Activated T-cell treated with anti-CD3 and anti-CD28 coated beads, Interleukin-2, amount 50 U/mL, for 1 hour (primary cell): Measurements from ENCODE around the gene DRD2.
"Not testable (repeated sequence)": the region's sequence is repeated elsewhere in the genome, so short reads cannot be mapped to it uniquely, and the experiment has no call there.

Experiments used
- DNase-seq: peaks from one replicate; pipeline ENCODE4 v3.0.0-alpha.2; 2020

The DRD2 gene

DNA sequence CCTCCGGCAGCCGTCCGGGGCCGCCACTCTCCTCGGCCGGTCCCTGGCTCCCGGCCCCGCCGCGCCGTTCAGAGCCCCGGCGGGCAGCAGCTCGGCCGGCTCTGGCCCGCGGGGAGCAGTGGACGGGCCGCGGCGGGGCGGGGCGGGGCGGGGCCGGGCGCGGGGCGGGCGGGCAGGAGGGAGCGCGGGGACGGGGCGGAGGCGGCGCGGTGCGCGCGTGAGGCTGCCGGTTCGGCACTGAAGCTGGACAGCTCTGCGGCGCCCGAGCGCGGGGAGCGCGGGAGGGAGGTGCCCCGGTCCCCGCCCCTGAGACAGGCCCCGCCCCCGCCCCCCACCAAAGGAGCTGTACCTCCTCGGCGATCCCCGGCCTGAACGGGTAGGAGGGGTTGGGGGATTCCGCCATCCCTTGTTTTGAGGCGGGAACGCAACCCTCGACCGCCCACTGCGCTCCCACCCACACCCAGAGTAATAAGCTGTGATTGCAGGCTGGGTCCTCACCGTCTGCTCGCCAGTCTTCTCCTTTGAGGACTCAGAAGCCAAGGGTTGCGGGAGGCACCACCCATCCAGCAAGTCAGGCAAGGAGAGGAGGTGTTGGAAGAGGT lies at the start of gene DRD2:
TSS of gene DRD2 (minus strand) at position 239 of the 602 bp plus-strand sequence. CDS start 50,747 bp downstream, outside the sequence.
- DNase-seq: no peak

DNA sequence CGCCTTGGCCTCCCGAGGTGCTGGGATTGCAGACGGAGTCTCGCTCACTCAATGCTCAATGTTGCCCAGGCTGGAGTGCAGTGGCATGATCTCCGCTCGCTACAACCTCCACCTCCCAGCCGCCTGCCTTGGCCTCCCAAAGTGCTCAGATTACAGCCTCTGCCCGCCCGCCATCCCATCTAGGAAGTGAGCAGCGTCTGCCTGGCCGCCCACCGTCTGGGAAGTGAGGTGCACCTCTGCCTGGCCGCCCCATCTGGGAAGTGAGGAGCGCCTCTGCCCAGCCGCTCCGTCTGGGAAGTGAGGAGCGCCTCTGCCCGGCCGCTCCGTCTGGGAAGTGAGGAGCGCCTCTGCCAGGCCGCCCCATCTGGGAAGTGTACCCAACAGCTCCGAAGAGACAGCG lies 48.7 kb upstream of the DRD2 start:
- DNase-seq: not testable (repeated sequence)

DNA sequence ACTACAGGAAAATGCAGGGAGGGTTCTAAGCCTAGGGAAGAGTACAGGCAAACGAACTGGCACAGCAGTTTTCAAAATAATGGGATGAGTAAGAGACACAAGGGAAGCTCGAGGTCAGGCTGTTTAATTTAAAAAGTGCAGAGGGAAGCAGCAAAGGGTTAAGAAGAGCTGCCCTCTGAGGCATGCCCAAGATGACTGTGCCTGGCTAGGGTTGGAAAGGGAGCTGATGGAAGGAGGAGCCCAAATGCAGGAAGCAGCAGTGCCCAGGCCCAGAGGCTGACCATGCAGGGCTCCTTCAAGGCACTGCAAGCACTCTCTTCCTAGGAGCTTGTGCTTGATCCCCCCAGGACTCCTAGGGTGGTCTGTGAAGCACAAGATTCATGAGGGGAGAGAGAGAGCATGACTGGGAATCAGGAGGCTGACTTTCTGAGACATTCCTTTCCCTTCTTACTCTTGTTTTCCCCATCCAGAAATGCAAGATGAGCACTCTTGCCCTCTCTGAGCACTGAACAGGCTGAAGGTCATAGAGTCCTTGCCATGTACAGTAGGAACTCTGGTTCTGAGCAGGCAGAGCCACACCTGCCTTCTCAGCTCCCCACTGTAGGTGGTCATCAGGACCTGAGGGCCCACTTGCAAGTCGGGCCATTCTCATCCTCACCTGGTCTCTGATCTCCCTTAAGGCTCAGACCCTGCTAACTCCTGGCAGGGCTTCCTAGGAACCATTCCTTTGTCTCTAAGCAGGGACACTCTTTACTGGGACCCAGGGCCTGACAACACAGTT lies 46.7 kb upstream of the DRD2 start:
- no peak for DNase-seq

DNA sequence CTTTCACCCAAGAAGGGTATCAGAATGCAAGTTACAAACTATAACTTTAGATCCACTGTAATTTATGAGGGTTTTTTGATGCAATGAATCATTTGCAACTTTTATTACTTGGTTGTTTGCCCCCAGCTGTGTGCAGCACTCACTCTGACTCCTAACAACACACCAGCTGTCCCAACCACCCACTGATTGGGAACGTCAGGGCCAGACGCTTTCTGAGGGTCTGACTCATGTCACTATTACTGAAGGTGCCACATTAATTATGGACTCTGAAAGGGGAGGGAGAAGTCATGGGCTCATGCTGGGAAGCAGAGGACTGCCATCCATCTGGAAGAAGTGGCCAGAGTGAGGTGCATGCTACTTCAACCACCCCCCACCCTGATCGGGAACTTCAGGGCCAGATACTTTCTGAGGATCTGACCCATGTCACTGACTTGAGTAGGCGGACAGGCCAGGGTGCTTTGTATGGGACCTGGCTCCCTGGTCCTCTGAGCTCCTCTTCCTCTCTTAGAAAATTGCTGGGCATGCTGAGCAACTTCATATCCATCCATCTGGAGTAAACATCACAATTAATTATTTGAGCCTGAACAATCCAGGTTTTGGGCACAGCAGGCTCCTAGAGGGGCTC lies 44.9 kb upstream of the DRD2 start:
- no peak for DNase-seq

DNA sequence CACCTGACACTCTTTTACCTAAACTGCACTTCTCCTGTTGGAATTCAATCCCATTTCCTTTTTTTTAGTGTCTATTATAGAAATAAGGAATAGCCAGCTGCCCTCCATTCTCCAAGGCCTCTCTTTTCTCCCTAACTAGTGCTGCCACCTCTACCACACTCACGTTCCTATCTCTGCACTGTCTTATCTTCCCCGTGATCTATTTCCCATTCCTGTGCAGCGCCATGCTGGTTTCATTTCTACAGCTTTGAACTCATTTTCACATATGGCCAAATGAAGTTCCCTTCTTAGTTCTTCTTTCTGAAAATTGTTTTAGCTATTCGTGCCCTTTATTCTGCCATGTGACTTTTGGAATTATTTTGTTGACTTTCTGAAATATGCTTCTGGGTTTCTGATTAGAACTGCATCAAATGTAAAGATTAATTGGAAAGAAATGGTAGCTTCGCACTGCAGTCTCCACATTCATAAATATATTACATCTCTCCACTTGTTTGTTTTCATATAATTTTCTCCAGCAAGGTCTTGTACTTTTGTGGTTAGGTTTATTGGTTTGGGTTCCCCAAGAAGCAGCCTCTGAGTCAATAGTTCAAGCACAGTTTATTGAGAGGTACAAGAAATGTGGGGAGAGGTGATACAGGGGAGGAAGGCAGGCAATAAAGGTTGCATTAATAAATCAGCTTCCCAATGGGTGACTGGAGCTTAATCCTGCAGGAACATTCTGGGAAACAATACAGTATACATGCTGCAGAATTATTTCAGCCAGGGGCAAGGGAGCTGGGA lies 43.7 kb upstream of the DRD2 start:
- DNase-seq: no peak

DNA sequence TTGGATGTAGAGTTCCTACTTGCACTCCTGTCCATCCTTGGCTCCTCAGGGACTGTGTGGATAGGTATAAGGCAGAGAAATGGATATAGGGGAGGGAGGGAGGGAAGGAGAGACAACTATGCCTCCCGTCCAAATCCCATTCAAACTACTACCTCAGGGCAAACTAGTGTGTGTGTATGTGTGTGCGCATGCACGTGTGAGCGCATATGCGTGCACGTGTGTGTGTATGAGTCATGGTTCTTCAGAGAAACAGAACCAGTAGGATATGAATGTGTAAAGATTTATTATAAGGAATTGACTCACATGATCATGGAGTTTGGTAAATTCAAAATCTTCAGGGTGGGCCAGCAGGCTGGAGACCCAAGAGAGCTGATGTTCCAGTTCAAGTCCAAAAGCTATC lies 42.2 kb upstream of the DRD2 start:
- no peak for DNase-seq

DNA sequence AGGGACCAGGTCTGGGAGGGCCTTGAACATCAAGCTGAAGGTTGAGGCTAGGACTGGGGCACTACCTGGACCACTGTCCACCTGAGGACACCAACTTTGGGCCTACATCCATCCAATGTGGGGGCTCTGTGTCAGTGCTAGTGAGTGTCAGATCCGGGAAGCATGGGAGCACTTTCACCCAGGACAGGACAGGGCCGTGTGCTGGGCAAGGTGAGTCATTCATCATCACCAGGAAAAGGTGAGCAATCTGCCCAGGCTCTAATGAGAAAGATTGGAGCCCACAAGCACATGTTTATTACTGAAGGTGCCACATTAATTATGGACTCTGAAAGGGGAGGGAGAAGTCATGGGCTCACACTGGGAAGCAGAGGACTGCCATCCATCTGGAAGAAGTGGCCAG lies 39.7 kb upstream of the DRD2 start:
- no peak for DNase-seq

DNA sequence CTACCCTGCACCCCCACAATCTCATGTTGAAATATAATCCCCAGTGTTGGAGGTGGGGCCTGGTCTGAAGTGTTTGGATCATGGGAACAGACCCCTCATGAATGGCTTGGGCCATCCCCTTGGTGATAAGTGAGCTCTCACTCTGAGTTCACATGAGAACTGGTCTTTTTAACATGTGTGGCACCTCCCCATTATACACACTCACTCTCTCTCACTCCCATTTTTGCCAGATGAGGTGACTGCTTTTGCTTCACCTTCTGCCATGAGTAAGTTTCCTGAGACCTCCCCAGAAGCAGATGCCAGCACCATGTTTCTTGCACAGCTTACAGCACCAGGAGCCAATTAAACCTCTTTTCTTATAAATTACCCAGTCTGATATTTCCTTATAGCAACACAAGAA lies 32.1 kb upstream of the DRD2 start:
- DNase-seq: no peak

DNA sequence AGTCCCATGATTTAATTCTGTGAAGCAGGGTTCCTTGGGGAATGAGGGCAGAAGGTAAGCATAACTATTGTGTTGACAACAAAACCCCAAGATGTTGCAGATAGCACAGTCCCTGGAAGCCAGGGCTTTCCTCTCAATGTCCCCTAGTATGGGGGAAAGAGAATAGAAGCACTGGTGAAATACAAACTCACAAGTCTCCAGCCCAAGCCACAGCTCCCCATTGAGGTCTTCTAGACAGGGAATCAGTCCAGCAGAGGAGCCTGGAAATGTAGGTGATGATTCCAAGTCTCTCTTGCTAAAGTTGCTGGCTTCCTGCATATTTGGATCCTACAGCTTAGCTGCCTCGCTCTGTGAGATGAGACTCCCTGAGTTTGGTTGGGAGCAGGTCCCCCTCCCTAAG lies 31.7 kb upstream of the DRD2 start:
- no peak for DNase-seq

DNA sequence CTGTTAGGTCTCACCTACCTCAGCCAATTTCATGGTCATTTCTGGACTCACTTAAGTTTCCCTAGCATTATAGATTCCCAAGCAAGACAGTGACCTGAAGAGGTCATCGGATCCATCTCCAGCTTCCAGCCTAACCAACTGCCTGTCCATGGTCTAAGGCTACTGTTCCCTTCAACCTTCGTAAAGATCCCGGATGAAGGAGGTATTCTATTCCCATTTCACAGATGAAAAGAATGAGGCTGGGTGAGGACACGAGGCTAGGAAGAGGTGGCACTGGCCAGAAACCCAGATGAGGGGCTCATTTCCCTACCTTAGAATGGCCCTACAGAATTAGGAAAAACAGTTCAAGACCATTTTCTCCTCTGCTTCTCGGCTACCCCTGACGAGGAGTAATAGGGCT lies 31.3 kb upstream of the DRD2 start:
- no peak for DNase-seq

DNA sequence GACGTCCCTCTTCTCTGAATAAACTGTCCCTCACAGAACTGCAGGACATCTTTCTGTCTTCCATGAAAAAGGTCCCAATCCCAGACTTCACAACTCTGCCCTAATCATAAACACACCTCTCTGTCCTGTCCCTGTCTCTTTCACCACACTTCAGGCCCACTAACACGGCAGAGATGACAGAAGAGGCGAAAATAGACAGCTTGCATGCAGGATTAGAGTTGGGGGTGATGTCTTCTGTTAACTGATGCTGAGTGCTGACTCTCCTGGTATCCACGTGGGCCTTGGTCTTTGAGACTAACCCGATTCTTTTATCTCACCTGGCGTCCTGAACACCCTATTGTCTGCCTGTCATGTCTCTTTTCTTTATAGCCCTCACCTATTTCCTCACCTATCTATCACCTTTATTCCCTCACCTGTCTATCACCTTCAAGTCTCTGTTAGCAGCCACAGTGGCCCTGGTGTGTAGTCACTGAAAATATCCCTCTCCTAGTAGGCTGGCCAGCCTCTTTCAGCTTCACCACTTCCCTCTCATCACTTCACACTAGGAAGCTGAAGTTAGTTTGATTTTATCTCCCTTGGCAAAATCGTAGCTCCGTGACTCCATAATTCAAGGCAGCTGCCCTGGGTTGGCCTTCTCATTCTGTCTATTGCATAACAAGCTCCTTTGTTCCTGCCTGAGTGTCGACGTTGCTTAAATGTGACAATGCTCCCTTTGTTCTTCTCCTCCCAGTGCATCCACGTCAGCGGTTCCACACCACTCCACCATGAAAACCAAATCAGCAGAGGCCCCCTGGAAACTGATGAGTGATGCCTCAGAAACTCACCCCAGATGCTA lies 30.6 kb upstream of the DRD2 start:
- DNase-seq: no peak

DNA sequence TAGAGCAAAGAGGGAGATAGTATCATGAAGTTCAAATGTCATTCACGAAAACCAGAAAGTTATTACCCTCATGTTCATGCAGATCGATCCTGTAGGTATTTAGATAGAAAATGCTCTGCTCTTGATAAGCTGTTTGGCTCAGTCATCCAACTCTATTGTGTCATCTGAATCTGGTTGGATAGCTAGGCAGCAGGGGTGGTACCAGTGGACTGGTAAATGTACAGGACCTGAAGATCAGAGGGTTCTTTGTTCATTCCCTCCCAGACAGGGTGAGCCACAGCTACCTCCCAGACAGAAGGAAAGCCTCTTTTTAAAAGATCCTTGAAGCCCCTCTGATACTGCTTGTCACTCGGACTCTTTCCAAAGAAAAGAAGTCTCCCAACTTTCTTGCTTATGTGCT lies 29.8 kb upstream of the DRD2 start:
- DNase-seq: no peak

DNA sequence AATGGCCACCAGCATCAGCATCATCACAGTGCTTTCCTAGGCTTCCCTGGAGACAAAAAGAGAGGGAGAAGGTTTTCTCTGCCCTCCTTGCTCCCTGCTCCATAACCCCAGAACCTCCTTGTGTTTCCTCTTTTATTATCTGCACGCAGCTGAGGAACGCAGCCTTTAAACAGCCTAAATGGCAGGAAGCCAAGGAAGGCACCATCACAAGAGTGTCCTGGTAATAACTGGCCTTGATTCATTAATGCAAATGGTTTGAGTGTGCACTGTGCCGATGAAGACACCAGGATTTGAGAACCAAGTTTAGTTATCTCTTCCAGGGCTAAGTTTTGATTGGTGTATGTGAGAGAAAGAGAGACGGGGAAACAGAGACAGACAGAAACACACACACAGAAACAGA lies 29.4 kb upstream of the DRD2 start:
- DNase-seq: no peak

DNA sequence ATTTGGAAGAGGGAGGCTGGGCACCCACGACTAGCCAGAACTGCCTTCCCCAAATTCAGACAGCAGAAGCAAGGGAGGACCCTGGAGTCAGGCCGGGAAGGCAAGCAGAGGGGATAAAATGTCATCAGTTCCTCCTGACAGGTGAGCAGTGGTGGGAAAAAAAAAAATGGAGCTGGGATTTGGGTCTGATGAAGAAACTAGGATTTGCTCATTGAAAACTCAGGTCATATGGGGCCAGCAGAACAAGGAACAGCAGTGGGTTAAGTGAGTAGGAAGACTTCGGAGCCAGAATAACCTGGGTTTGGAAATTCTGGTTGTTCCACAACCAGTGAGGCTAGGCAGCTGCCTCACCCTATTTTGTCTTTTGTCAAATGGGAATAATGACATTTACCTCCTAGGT lies 28.9 kb upstream of the DRD2 start:
- no peak for DNase-seq

DNA sequence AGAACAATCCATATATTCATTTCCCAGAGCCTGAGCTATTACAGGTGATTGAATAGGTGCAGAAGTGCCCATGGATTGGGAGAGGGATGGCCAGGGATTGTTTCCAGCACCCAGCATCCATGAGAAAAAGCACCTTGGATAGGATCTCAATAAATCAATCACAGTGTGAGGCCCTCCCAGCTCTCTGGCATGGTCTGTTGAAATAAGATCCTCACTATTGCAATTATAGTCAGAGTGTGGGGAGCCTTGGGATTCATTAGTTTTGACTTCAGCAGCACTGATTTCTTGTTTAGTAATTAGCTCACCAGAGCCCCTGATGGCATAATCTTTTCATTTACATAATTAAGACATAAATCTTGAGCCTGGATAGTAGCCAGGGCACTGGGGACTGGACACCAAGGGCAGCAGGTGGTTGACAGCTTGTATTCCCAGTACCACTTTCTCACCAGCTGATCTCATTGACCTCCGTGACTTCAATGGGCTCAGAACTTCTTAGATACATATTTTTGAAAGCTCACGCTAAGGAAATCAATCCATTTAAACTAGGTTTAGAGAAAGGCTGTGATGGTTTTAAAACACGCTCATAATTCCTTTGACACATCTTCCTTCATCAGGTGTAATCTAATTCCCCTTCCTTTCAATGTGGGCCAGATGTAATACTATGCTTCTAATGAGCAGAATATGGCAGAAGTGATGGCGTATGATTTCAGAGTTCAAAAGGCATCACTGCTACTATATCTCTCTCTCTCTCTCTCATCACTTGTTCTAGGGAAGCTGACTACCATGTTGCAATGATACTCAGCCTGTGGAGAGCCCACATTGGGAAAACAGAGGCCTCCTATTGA lies 22.1 kb upstream of the DRD2 start:
- DNase-seq: no peak

DNA sequence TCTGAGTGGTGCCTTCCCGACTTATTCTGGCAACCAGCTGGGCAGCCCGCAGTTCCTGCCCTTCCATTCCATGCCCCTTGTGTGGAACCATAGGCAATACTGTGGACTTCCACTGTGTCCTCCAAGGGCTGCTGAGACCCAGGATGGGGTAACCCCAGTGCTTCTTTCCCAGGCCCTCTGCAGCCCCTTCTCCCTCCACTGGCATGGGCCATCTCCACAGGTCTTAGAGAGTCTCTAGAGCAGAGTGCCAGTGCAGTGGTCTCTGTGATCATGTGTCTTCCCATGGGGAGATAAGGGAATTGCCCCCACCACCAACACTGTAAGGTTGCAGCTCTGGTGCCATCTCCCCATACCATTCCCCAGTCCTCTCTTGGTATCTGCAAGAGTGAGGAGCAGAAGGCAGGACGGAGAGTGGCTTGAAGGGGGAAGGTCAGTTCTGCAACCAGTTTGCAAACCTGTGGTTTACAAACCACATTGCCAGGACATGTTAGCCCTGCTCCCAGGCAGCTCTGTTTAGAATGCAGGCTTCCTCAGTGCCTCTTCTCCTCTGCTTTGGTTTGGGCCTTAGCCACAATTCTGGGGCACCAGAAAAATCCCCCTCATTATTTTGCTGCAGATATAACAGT lies 20.9 kb upstream of the DRD2 start:
- DNase-seq: no peak

DNA sequence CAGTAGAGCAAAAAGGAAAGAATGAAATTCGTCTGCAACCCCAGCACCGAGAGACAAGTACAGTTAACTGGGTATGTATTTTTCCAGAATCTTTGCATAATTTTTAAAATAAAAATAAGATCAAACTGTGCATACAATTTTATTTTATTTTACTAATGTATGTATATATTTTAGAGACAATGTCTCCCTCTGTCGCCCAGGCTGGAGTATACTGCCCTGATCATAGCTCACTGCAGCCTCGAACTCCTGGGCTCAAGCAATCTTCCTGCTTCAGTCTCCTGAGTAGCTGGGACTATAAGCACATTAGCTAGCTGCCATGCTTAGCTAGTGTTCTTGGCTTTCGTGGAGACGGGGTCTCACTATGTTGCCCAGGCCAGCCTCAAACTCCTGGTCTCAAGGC lies 18.8 kb upstream of the DRD2 start:
- DNase-seq: no peak

DNA sequence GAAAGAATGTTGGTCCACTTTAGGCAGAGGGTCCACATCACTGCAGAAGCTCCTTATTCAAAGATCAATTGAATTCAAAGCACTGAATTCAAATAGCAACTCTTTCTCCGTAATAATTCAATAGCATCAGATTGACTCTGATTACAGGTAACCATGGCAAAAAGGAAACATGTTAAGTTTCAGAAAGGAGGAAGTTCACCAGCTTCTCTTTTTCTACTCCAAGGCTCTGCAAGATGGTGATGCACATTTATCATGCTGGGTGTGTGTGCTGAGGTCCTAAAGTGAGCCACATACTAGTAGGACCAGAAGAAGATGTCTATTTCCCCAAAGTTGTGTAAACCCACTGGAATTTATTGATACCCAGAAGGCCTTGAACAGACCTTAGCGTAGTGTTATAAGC lies 18.0 kb upstream of the DRD2 start:
- DNase-seq: no peak

DNA sequence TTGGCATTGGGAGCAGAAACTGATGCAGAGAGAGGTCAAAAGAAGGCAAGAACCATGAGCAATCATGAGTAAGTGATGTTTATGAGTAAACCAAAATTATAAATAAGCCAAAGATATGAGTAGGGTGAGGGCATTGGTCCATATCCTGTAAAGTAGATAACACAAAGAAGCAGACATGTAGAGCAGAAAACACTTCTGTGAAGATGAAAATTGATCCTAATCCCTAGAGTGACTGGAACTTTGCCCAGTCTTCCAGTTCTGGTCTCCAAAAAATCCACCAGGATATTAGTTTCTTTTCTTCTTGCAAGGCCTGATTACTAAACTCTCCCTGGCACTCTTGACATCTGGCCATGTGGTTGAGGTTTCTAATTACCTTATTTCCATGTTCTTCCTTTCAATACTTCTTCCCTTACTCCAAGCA lies 13.7 kb upstream of the DRD2 start:
- no peak for DNase-seq

DNA sequence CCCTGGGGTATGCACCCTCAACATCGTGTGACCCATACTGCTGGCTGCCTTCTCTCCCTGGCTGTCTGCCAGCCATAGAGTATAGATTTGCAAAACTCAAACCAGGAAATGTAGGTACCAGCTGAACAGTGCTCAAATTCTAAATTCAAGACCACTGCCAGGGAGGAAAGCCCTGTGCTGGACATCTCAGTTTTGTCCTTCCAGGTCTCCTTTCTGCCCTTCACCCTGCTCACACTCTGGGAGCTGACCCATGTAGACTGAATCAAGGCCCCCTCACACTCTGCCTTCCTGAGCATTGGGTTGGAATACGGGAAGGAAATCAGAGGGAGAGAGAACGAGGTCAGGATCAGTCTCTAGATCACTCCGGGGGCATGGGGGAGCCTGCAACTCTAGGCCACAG lies 12.4 kb upstream of the DRD2 start:
- DNase-seq: no peak

DNA sequence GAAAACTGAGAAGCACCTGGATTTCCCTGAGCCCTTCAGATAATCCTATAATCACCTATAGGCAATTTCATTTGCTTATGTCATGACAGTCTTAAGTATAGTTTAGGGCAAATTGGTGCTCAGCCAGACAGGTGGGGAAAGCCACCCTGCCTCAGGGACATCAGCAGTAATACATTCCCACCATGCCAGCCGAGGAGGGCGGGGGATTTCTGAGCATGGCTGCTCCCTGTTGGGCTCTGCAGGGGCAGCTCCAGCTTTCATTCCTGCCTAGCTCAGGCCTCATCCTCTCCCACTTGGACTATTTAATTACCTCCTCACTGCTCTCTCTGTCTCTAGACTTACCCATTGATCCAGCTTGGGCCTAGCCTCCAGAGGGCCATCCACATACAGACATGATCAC lies 9.0 kb upstream of the DRD2 start:
- no peak for DNase-seq
